ENCODE measurements around the gene CDC45. TPM values are rescaled to one million over a fixed set of nuclear protein-coding genes. Genes with fewer than 3 reads are reported as not detected.

The CDC45 gene
- total and polyA plus RNA-seq, 10 donors = 1.5 to 7.3 (median 4.9) TPM

- H3K9me3 ChIP-seq = no peaks in the 10 kb centered on the region
- H3K4me1 ChIP-seq = peaks cover 0 to 5% (median 0%) of the 10 kb centered on the region in 6 donors
- intact Hi-C loops (cut with DNase I; ENCODE audit: low total_unique reads) = no loop called here
- no peaks in the 10 kb centered on the region for H3K27me3 ChIP-seq (replicated peaks in 1 of 7)
- H3K36me3 ChIP-seq = peaks cover 0 to 24% (median 0%) of the 10 kb centered on the region in 6 donors
- no peak overlapping the region for H3K4me3 ChIP-seq
- no peak overlapping the region for H3K27ac ChIP-seq
- 88 to 96% (median 93%) methylated on average over 7 of the region's 7 CpGs for WGBS, 5 donors
- DNase-seq = no peak
- TF ChIP-seq POLR2AphosphoS5 (IDR thresholded peaks at IDR 0.05) = no peak
- TF ChIP-seq POLR2A (IDR thresholded peaks at IDR 0.05) = no peak
- TF ChIP-seq CTCF (IDR thresholded peaks at IDR 0.05 in 8 of 11, conservative IDR thresholded peaks at IDR 0.05 in 3 of 11) = no peak
Observed at GRCh38 chr22:19488884-19489843, 9.4 kb downstream of the CDC45 start.

GRCh38 chr22:19490628-19491230, 11.0 kb downstream of the CDC45 start:
- Histone ChIP-seq H3K27ac (no peak overlapping the region), H3K36me3 (peaks cover 0 to 18% (median 0%) of the 10 kb centered on the region in 6 donors), H3K4me1 (peaks cover 0 to 5% (median 0%) of the 10 kb centered on the region in 6 donors), H3K4me3 (no peak overlapping the region), H3K27me3 (replicated peaks in 1 of 7) (no peaks in the 10 kb centered on the region), H3K9me3 (no peaks in the 10 kb centered on the region)
- WGBS, 5 donors = 91 to 96% (median 95%) methylated on average over 5 of the region's 5 CpGs
- TF ChIP-seq CTCF (IDR thresholded peaks at IDR 0.05 in 8 of 11, conservative IDR thresholded peaks at IDR 0.05 in 3 of 11) (no peak), POLR2AphosphoS5 (IDR thresholded peaks at IDR 0.05) (no peak), POLR2A (IDR thresholded peaks at IDR 0.05) (no peak)
- no peak for DNase-seq
- intact Hi-C loops (cut with DNase I; ENCODE audit: low total_unique reads) = loop anchor here (10.0 kb wide), 1 partner anchor 134 kb away; no protein-coding TSS in a partner anchor

DNA sequence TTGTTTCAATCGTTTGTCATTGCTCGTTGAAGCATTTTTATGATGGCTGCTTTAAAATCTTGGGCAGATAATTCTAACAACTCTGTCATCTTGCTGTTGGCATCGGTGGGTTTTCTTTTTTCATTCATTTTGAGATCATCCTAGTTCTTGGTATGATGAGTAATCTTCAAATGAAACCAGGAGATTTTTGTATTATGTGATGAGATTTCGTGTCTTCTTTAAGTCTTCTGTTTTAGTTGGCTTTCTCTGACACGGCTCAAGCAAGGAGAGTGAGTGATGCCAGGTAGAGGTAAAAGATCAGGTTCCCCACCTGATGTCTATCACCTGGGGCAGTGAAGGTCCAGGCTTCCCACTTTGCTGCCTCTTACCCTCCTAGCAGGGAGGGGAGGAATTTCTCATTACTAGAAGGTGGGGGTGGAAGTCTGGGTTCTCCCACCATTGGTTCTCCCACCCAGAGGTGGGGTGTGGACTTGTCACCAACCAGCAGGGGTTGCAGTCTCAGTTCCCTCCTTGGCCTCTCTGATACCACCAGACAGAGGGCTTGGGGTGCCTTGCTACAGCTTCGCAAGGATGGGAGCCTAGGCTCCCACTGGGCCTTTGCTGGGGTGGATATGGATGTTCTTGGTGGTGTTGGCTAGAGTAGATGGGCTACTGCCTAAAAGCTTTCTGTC, 12.9 kb downstream of the CDC45 start:
- Histone ChIP-seq H3K4me3 (no peak overlapping the region), H3K27ac (no peak overlapping the region), H3K36me3 (peaks cover 0 to 30% (median 0%) of the 10 kb centered on the region in 6 donors), H3K4me1 (peaks cover 0 to 5% (median 0%) of the 10 kb centered on the region in 6 donors), H3K9me3 (no peaks in the 10 kb centered on the region), H3K27me3 (replicated peaks in 1 of 7) (no peaks in the 10 kb centered on the region)
- intact Hi-C loops (cut with DNase I; ENCODE audit: low total_unique reads) = loop anchor here (10.0 kb wide), 1 partner anchor 132 kb away; no protein-coding TSS in a partner anchor
- no peak for DNase-seq
- 84 to 96% (median 90%) methylated on average over 6 of the region's 6 CpGs for WGBS, 5 donors
- TF ChIP-seq POLR2A (IDR thresholded peaks at IDR 0.05) (no peak), CTCF (IDR thresholded peaks at IDR 0.05 in 8 of 11, conservative IDR thresholded peaks at IDR 0.05 in 3 of 11) (no peak), POLR2AphosphoS5 (IDR thresholded peaks at IDR 0.05) (no peak)
